Hepatocyte (in vitro differentiated cells): Measurements from ENCODE around the gene CTTN. TPM values are rescaled to one million over a fixed set of nuclear protein-coding genes. Genes with fewer than 3 reads are reported as not detected.

Source experiments
- DNase-seq: peaks from one replicate; pipeline ENCODE4 v3.0.0-alpha.2; 2016; ENCODE audit warnings: low spot score
- H2AFZ ChIP-seq: fragments of 200-600 bp; sonication (generic); 2 replicates; pipeline ENCODE4 v1.6.0; 2016; ENCODE audit warnings: antibody characterized with exemption, mild to moderate bottlenecking
- H3K27ac ChIP-seq: fragments of 200-600 bp; sonication (generic); 2 replicates; pipeline ENCODE4 v1.5.1; 2016; ENCODE audit warnings: mild to moderate bottlenecking
- H3K27me3 ChIP-seq: fragments of 200-600 bp; sonication (generic); 2 replicates; pipeline ENCODE4 v1.6.1; 2016
- H3K36me3 ChIP-seq: fragments of 200-600 bp; sonication (generic); replicated peaks from 2 replicates; pipeline ENCODE4 v1.5.1; 2016; ENCODE audit warnings: low read depth; ENCODE audit not compliant: insufficient read depth
- H3K4me1 ChIP-seq: fragments of 200-600 bp; sonication (generic); 2 replicates; pipeline ENCODE4 v1.5.1; 2016; ENCODE audit warnings: mild to moderate bottlenecking, moderate library complexity; ENCODE audit not compliant: insufficient read depth
- H3K4me2 ChIP-seq: fragments of 200-600 bp; sonication (generic); 2 replicates; pipeline ENCODE4 v1.6.0; 2016
- H3K4me3 ChIP-seq: fragments of 200-600 bp; sonication (generic); 2 replicates; pipeline ENCODE4 v1.5.1; 2016; ENCODE audit warnings: mild to moderate bottlenecking
- H3K79me2 ChIP-seq: fragments of 200-600 bp; sonication (generic); 2 replicates; pipeline ENCODE4 v1.6.0; 2017; ENCODE audit warnings: mild to moderate bottlenecking
- H3K9me2 ChIP-seq: fragments of 200-600 bp; sonication (generic); replicated peaks from 2 replicates; pipeline ENCODE4 v1.6.0; 2017; ENCODE audit warnings: mild to moderate bottlenecking; ENCODE audit not compliant: insufficient read depth
- H3K9me3 ChIP-seq: fragments of 200-600 bp; sonication (generic); 2 replicates; pipeline ENCODE4 v1.5.1; 2016; ENCODE audit warnings: low read depth, mild to moderate bottlenecking
- H4K20me1 ChIP-seq: fragments of 200-600 bp; sonication (generic); 2 replicates; pipeline ENCODE4 v1.6.0; 2016; ENCODE audit warnings: mild to moderate bottlenecking; ENCODE audit not compliant: insufficient read depth, poor library complexity, severe bottlenecking
- EZH2 ChIP-seq: fragments of 200-600 bp; sonication (generic); IDR thresholded peaks from 2 replicates; pipeline ENCODE4 v1.6.1; 2016; ENCODE audit warnings: antibody characterized with exemption, mild to moderate bottlenecking, borderline replicate concordance
- EZH2phosphoT487 ChIP-seq: fragments of 200-600 bp; sonication (generic); IDR thresholded peaks from one replicate; pipeline ENCODE4 v1.6.1; 2018; ENCODE audit warnings: antibody characterized with exemption, mild to moderate bottlenecking, low read depth, moderate library complexity; ENCODE audit not compliant: unreplicated experiment, severe bottlenecking
- WGBS: methylation state at CpG from one replicate; pipeline ENCODE4 v1.1.6; 2016; ENCODE audit warnings: low lambda C conversion rate; ENCODE audit errors: missing lambda C conversion rate; 5-methylcytosine and 5-hydroxymethylcytosine counted together
- polyA plus RNA-seq: library from polyadenylated mRNA; unstranded; fragments of >200 nt; fragmentation: Nextera tagmentation; extraction: Ambion mirVana; gene quantifications from 2 replicates; pipeline ENCODE4 v1.2.1, GENCODE V29; 2016
- total RNA-seq: library from RNA; depleted of rRNA; stranded (reverse); fragments of >200 nt; gene quantifications from 2 replicates; pipeline ENCODE4 v1.2.3, GENCODE V29; 2014
- TF ChIP-seq, protein P1 (sequence below): fragments of 200-600 bp; sonication (generic); IDR thresholded peaks from 2 replicates; pipeline ENCODE4 v1.5.1; 2016; ENCODE audit warnings: antibody characterized with exemption, mild to moderate bottlenecking; ENCODE audit not compliant: poor library complexity

The CTTN gene
- total and polyA plus RNA-seq, 2 experiments from 2014 or later: 154 to 207 TPM

DNA sequence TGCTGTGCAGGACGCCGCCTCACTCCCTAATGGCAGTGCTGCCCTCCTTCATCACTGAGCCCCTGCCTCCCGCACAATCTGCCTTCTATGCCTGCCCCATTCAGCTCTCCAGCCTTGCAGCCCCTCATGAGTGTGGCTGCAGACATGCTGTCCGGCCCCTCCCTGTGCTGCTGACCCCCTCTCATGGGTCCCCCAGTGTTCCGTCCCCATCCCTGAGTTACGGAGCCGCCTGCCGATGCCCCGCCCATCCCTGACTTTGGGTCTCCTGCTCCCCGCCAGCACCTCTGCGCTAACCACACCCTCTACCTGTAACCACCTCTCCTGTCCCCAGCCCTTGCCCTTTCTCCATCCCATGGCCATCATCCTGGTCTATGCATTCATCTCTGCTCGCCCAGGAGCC lies 33.3 kb downstream of the CTTN start:
- H3K4me3 ChIP-seq: no peak overlapping the region
- no peak overlapping the region for H2AFZ ChIP-seq
- no peak for TF ChIP-seq EZH2
- TF ChIP-seq EZH2phosphoT487: no peak
- TF ChIP-seq, protein P1, sequence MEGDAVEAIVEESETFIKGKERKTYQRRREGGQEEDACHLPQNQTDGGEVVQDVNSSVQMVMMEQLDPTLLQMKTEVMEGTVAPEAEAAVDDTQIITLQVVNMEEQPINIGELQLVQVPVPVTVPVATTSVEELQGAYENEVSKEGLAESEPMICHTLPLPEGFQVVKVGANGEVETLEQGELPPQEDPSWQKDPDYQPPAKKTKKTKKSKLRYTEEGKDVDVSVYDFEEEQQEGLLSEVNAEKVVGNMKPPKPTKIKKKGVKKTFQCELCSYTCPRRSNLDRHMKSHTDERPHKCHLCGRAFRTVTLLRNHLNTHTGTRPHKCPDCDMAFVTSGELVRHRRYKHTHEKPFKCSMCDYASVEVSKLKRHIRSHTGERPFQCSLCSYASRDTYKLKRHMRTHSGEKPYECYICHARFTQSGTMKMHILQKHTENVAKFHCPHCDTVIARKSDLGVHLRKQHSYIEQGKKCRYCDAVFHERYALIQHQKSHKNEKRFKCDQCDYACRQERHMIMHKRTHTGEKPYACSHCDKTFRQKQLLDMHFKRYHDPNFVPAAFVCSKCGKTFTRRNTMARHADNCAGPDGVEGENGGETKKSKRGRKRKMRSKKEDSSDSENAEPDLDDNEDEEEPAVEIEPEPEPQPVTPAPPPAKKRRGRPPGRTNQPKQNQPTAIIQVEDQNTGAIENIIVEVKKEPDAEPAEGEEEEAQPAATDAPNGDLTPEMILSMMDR: no peak
- DNase-seq: no peak
- H3K9me3 ChIP-seq: no peaks in the 10 kb centered on the region
- H3K36me3 ChIP-seq: no peaks in the 10 kb centered on the region
- H3K4me1 ChIP-seq: no peaks in the 10 kb centered on the region
- no peaks in the 10 kb centered on the region for H3K79me2 ChIP-seq
- no peaks in the 10 kb centered on the region for H3K27me3 ChIP-seq
- 94% methylated on average over 11 of the region's 12 CpGs for WGBS
- H3K9me2 ChIP-seq: no peaks in the 10 kb centered on the region
- no peaks in the 10 kb centered on the region for H4K20me1 ChIP-seq
- H3K4me2 ChIP-seq: no peak overlapping the region
- H3K27ac ChIP-seq: no peak overlapping the region

DNA sequence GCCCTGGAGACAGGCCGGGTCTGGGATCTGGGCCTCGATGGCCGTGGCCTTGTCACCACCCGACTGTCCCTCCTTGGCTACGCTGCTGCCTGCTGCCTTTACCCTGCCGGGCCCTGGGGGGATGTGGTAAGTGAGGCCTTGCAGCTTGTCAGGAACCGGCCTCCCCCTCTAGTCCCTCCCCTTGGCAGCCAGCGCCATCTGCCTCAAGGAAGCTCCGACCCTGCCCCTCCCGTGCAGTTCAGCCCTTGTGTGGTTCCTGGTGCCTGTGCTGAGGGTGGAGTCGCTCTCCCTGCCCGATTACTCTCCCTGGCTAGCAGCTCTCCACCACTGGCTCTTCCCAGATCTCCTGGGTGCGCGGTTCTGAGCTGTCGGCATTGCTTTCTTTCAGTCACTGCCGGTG lies 33.7 kb downstream of the CTTN start:
- no peak for TF ChIP-seq EZH2phosphoT487
- no peak for TF ChIP-seq EZH2
- TF ChIP-seq, protein P1: no peak
- WGBS: 88% methylated on average over 16 of the region's 16 CpGs
- H3K36me3 ChIP-seq: no peaks in the 10 kb centered on the region
- H3K9me3 ChIP-seq: no peaks in the 10 kb centered on the region
- H3K4me1 ChIP-seq: no peaks in the 10 kb centered on the region
- H3K4me2 ChIP-seq: no peak overlapping the region
- H3K4me3 ChIP-seq: no peak overlapping the region
- H3K79me2 ChIP-seq: no peaks in the 10 kb centered on the region
- H4K20me1 ChIP-seq: no peaks in the 10 kb centered on the region
- H3K9me2 ChIP-seq: no peaks in the 10 kb centered on the region
- H3K27ac ChIP-seq: no peak overlapping the region
- H3K27me3 ChIP-seq: no peaks in the 10 kb centered on the region
- no peak overlapping the region for H2AFZ ChIP-seq
- DNase-seq: no peak

DNA sequence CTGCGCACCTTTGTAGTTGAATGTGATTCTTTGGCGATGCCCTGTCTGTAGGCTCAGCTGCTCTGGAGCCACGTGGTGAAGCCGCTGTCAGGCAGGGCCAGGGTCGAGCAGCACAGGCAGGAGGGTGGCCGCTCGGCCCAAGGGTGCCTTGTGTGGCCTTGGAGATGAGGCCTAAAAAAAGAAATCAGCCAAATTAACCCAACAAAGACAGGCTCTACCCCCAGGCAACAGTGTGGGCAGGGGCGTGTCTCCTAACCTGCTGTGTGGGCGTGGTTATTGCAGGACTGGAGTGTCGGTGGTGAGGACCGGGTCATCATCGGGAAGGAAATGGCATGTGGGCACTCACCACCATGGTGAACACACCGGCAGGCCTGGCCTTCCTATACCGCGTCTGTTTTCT lies 34.3 kb downstream of the CTTN start:
- Histone ChIP-seq H3K36me3 (no peaks in the 10 kb centered on the region), H2AFZ (no peak overlapping the region), H3K27ac (no peak overlapping the region), H3K27me3 (no peaks in the 10 kb centered on the region), H3K9me3 (no peaks in the 10 kb centered on the region), H3K9me2 (no peaks in the 10 kb centered on the region), H3K4me2 (no peak overlapping the region), H3K79me2 (no peaks in the 10 kb centered on the region), H4K20me1 (no peaks in the 10 kb centered on the region), H3K4me3 (no peak overlapping the region), H3K4me1 (no peaks in the 10 kb centered on the region)
- 89% methylated on average over 15 of the region's 15 CpGs for WGBS
- no peak for DNase-seq
- TF ChIP-seq, protein P1: no peak
- no peak for TF ChIP-seq EZH2phosphoT487
- TF ChIP-seq EZH2: no peak

DNA sequence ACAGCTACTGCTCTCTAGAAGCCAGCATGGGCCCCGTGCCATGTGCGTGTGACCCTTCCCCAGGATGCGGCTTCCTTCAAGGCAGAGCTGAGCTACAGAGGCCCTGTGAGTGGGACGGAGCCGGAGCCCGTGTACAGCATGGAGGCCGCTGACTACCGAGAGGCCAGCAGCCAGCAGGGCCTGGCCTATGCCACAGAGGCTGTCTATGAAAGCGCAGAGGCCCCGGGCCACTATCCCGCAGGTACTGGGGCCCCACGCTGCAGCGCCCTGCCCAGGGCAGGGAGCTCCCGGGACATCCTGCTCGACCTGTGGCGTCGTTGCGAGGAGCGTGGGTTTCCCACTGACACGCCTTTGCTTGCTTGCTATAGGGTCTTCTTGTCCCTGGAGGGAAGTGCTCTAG lies 34.7 kb downstream of the CTTN start:
- TF ChIP-seq EZH2: no peak
- TF ChIP-seq, protein P1: no peak
- TF ChIP-seq EZH2phosphoT487: no peak
- 97% methylated on average over 19 of the region's 20 CpGs for WGBS
- Histone ChIP-seq H3K9me2 (no peaks in the 10 kb centered on the region), H3K4me1 (no peaks in the 10 kb centered on the region), H3K9me3 (no peaks in the 10 kb centered on the region), H3K27me3 (no peaks in the 10 kb centered on the region), H2AFZ (no peak overlapping the region), H3K79me2 (no peaks in the 10 kb centered on the region), H3K4me2 (no peak overlapping the region), H3K4me3 (no peak overlapping the region), H3K36me3 (no peaks in the 10 kb centered on the region), H4K20me1 (no peaks in the 10 kb centered on the region), H3K27ac (no peak overlapping the region)
- DNase-seq: no peak
